ENCODE data around the gene ADO. TPM values are rescaled to one million over a fixed set of nuclear protein-coding genes. Genes with fewer than 3 reads are reported as not detected.

Gene ADO
- 23.4 and 46.7 TPM in 2 replicates for total RNA-seq

DNA sequence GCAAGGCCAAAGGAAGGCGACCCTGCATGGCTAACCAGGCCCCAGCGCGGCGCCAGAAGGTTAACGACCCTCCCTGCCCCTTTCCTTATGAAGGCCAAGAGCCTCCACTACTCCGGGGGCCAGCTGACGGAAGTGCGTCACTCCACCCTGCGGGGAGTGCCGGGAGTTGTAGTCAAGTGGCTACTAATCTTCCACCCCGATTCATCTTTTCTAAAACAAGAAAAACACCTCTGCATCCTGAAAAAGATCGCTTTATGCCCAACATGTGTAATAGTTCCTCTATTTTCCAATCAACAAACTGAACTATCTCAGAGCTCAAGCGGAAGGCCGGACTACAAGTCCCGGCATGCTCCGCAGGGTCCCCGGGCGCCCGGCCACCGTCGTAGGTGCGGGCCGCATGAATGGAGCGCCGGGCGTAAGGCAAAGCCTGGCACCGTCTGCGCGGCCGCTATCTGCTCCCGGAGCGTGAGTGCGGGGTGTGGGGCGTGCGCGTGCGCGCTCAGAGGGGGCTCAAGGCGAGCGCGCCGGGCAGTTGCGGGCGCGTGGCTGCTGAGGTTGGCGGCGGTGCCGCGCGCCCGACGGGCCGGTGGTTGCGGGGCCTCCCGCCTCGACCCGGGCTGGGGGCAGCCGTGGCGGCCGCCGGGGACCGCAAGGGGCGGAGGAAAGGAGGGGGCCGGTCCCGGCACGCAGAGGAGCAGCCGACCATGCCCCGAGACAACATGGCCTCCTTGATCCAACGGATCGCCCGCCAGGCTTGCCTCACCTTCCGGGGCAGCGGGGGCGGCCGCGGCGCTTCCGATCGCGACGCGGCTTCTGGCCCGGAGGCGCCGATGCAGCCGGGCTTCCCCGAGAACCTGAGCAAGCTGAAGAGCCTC, at the start of gene ADO:
ADO (plus strand) TSS at position 365 of the 875 bp plus-strand sequence; CDS start at position 705, 340 bp downstream.

DNA sequence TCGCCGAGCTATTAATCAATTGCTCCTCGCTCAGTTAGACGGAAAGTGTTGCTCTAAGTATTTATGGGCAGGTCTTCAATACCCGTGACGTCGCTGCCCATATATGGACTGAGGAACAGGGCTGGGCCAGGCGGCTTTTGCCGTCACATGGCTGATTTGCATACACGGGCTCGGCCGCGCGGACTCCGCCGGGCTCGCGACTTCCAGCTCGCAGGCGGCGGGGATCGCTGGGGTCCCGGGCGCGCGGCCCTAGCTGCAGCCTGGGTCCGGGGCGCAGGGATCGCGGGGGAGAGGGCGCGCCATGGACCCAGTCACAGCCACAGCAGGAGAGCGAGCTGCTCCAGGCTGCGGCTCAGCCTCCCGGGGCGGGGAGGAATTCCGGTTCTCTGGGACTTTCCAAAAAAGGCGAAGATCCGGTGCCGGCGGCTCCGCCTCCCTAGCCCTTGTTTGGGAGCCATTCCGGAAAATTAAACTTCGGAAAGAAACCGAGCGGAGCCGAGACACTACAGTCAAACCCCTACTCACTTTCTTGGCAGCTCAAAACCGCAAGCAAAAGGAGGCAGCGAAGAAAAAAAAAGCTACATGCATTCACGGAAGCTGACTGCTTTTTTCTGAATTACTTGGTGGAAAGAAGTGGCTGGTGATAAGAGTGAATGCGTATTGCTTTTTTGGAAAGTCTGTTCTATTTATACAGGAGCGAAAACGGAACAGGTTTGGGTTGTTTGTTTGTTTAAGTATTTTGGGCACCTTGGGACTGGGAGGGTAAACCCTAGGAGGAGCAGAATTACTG, 12.0 kb downstream of the ADO start, which contains the start of gene EGR2:
EGR2 (minus strand) TSS at position 36 of the 790 bp plus-strand sequence. CDS start 337 bp downstream, outside the sequence.

Other genes starting within 250 kb of the ADO start
- gene EGR2, start 11.6 kb downstream of the ADO start, total RNA-seq = 4.4 and 14.6 TPM in 2 replicates